Stimulated activated effector memory CD8-positive, alpha-beta T cell treated with anti-CD3 and anti-CD28 coated beads, Interleukin-12 subunit alpha, Interleukin-12 subunit beta, amount 100 ng/mL, for 72 hours (primary cell): ENCODE results near the gene MORN1.

Source experiments
- ATAC-seq: fragments of 150-1000 bp; cut with Tn5 transposase; 2 replicates; pipeline ENCODE4 v1.10.0; 2021
- DNase-seq, 2 donors: peaks; one replicate each; pipeline ENCODE4 v3.0.0; 2021 to 2022; ENCODE audit warnings: low spot score in 2 of 2
- H3K27ac Mint-ChIP-seq: one replicate; pipeline ENCODE4 v1.8.0; 2022; ENCODE audit warnings: mild to moderate bottlenecking, mixed read lengths
- H3K36me3 Mint-ChIP-seq: one replicate; pipeline ENCODE4 v1.8.0; 2022; ENCODE audit warnings: mild to moderate bottlenecking, mixed read lengths
- H3K4me1 Mint-ChIP-seq: one replicate; pipeline ENCODE4 v1.8.0; 2022; ENCODE audit warnings: mixed read lengths
- H3K4me3 Mint-ChIP-seq: one replicate; pipeline ENCODE4 v1.8.0; 2022; ENCODE audit warnings: mild to moderate bottlenecking, mixed read lengths
- H3K9me3 Mint-ChIP-seq: one replicate; pipeline ENCODE4 v1.8.0; 2022; ENCODE audit warnings: mixed read lengths

MORN1 gene

GRCh38 chr1:2360588-2361364 lies 30.6 kb downstream of the MORN1 start:
- Mint-ChIP-seq H3K4me3 (no peak overlapping the region), H3K27ac (no peak overlapping the region), H3K36me3 (no peaks in the 10 kb centered on the region), H3K9me3 (peaks cover 5% of the 10 kb centered on the region), H3K4me1 (no peaks in the 10 kb centered on the region)
- no peak for ATAC-seq
- no peak for DNase-seq

- DNase-seq, result no peak
- Mint-ChIP-seq H3K36me3 (no peaks in the 10 kb centered on the region), H3K27ac (no peak overlapping the region), H3K4me1 (no peaks in the 10 kb centered on the region), H3K4me3 (no peak overlapping the region), H3K9me3 (peaks cover 3% of the 10 kb centered on the region)
- ATAC-seq, result no peak
Observed at GRCh38 chr1:2358651-2359640, 32.4 kb downstream of the MORN1 start.

- Mint-ChIP-seq H3K36me3 (no peaks in the 10 kb centered on the region), H3K4me3 (no peak overlapping the region), H3K4me1 (no peaks in the 10 kb centered on the region), H3K27ac (no peak overlapping the region), H3K9me3 (no peaks in the 10 kb centered on the region)
- no peak for ATAC-seq
- no peak for DNase-seq
Observed at GRCh38 chr1:2358072-2358471, 33.3 kb downstream of the MORN1 start.

GRCh38 chr1:2356911-2357845 lies 34.2 kb downstream of the MORN1 start:
- Mint-ChIP-seq H3K9me3 (no peaks in the 10 kb centered on the region), H3K4me3 (no peak overlapping the region), H3K4me1 (no peaks in the 10 kb centered on the region), H3K27ac (no peak overlapping the region), H3K36me3 (no peaks in the 10 kb centered on the region)
- ATAC-seq (no peak), DNase-seq (no peak)

- Mint-ChIP-seq H3K27ac (no peak overlapping the region), H3K4me3 (no peak overlapping the region), H3K9me3 (no peaks in the 10 kb centered on the region), H3K4me1 (no peaks in the 10 kb centered on the region), H3K36me3 (no peaks in the 10 kb centered on the region)
- ATAC-seq (no peak), DNase-seq (no peak)
Observed at GRCh38 chr1:2356401-2356800, 35.0 kb downstream of the MORN1 start.

- ATAC-seq (no peak), DNase-seq (no peak)
- Mint-ChIP-seq H3K36me3 (no peaks in the 10 kb centered on the region), H3K9me3 (no peaks in the 10 kb centered on the region), H3K4me1 (no peaks in the 10 kb centered on the region), H3K27ac (no peak overlapping the region), H3K4me3 (no peak overlapping the region)
Observed at GRCh38 chr1:2355373-2356261, 35.7 kb downstream of the MORN1 start.

- H3K36me3 Mint-ChIP-seq, result no peaks in the 10 kb centered on the region
- no peaks in the 10 kb centered on the region for H3K4me1 Mint-ChIP-seq
- no peaks in the 10 kb centered on the region for H3K9me3 Mint-ChIP-seq
- no peak overlapping the region for H3K27ac Mint-ChIP-seq
- no peak overlapping the region for H3K4me3 Mint-ChIP-seq
- ATAC-seq (no peak), DNase-seq (no peak)
Observed at GRCh38 chr1:2354511-2355372, 36.6 kb downstream of the MORN1 start.

- ATAC-seq, result no peak
- H3K9me3 Mint-ChIP-seq, result no peaks in the 10 kb centered on the region
Observed at GRCh38 chr1:2353551-2354438, 37.6 kb downstream of the MORN1 start.

GRCh38 chr1:2352897-2353550 lies 38.3 kb downstream of the MORN1 start:
- DNase-seq (no peak), ATAC-seq (no peak)
- Mint-ChIP-seq H3K4me1 (no peaks in the 10 kb centered on the region), H3K9me3 (no peaks in the 10 kb centered on the region), H3K27ac (no peak overlapping the region), H3K4me3 (no peak overlapping the region), H3K36me3 (no peaks in the 10 kb centered on the region)

More at GRCh38 chr1:2353551-2354438, 37.6 kb downstream of the MORN1 start:
- H3K27ac Mint-ChIP-seq, result no peak overlapping the region
- H3K36me3 Mint-ChIP-seq, result no peaks in the 10 kb centered on the region
- DNase-seq, result no peak
- H3K4me3 Mint-ChIP-seq, result no peak overlapping the region
- no peaks in the 10 kb centered on the region for H3K4me1 Mint-ChIP-seq

GRCh38 chr1:2352341-2352896 lies 38.9 kb downstream of the MORN1 start:
- Mint-ChIP-seq H3K4me1 (no peaks in the 10 kb centered on the region), H3K36me3 (no peaks in the 10 kb centered on the region), H3K9me3 (no peaks in the 10 kb centered on the region), H3K4me3 (no peak overlapping the region), H3K27ac (no peak overlapping the region)
- no peak for ATAC-seq
- no peak for DNase-seq

GRCh38 chr1:2351723-2352122 lies 39.6 kb downstream of the MORN1 start:
- Mint-ChIP-seq H3K4me1 (no peaks in the 10 kb centered on the region), H3K9me3 (no peaks in the 10 kb centered on the region), H3K4me3 (no peak overlapping the region), H3K27ac (no peak overlapping the region), H3K36me3 (no peaks in the 10 kb centered on the region)
- no peak for ATAC-seq
- no peak for DNase-seq
